Smooth muscle cell (in vitro differentiated cells): ENCODE measurements around the gene RAB29. TPM values are rescaled to one million over a fixed set of nuclear protein-coding genes. Genes with fewer than 3 reads are reported as not detected.

Source experiments
- DNase-seq: peaks from one replicate; lab custom pipeline; 2025; ENCODE audit not compliant: unreplicated experiment; lab: John Stamatoyannopoulos, UW
- H2AFZ ChIP-seq: fragments of 200-600 bp; sonication (generic); 2 replicates; pipeline ENCODE4 v1.6.0; 2016; ENCODE audit warnings: antibody characterized with exemption, low read depth, mild to moderate bottlenecking
- H3F3A ChIP-seq: fragments of 200-600 bp; sonication (generic); 2 replicates; pipeline ENCODE4 v1.6.0; 2017; ENCODE audit warnings: antibody characterized with exemption, low read depth
- H3K27ac ChIP-seq: fragments of 200-600 bp; sonication (generic); 2 replicates; pipeline ENCODE4 v1.5.1; 2016; ENCODE audit warnings: low read depth, mild to moderate bottlenecking
- H3K27me3 ChIP-seq: fragments of 200-600 bp; sonication (generic); 2 replicates; pipeline ENCODE4 v1.6.1; 2016; ENCODE audit warnings: low read depth, mild to moderate bottlenecking
- H3K36me3 ChIP-seq: fragments of 200-600 bp; sonication (generic); 2 replicates; pipeline ENCODE4 v1.5.1; 2016; ENCODE audit warnings: low read depth
- H3K4me1 ChIP-seq: fragments of 200-600 bp; sonication (generic); 2 replicates; pipeline ENCODE4 v1.5.1; 2016; ENCODE audit warnings: low read depth
- H3K4me2 ChIP-seq: fragments of 200-600 bp; sonication (generic); 2 replicates; pipeline ENCODE4 v1.6.0; 2016; ENCODE audit warnings: mild to moderate bottlenecking
- H3K4me3 ChIP-seq: fragments of 200-600 bp; sonication (generic); 2 replicates; pipeline ENCODE4 v1.5.1; 2016; ENCODE audit warnings: mild to moderate bottlenecking
- H3K79me2 ChIP-seq: fragments of 200-600 bp; sonication (generic); 2 replicates; pipeline ENCODE4 v1.6.0; 2016; ENCODE audit warnings: low read depth, mild to moderate bottlenecking
- H3K9ac ChIP-seq: fragments of 200-600 bp; sonication (generic); 2 replicates; pipeline ENCODE4 v1.6.0; 2016; ENCODE audit warnings: low read depth
- H3K9me3 ChIP-seq: fragments of 200-600 bp; sonication (generic); replicated peaks from 2 replicates; pipeline ENCODE4 v1.5.1; 2016; ENCODE audit warnings: low read depth
- H4K20me1 ChIP-seq: fragments of 200-600 bp; sonication (generic); 2 replicates; pipeline ENCODE4 v1.6.0; 2016; ENCODE audit warnings: low read depth
- WGBS: methylation state at CpG from one replicate; pipeline ENCODE4 v1.1.7; 2016; ENCODE audit warnings: low lambda C conversion rate; 5-methylcytosine and 5-hydroxymethylcytosine counted together
- polyA plus RNA-seq: library from polyadenylated mRNA; unstranded; fragments of >200 nt; fragmentation: Nextera tagmentation; extraction: Ambion mirVana; gene quantifications from 2 replicates; pipeline ENCODE4 v1.2.1, GENCODE V29; 2016
- total RNA-seq: library from RNA; depleted of rRNA; stranded (reverse); fragments of >200 nt; gene quantifications from 2 replicates; pipeline ENCODE4 v1.2.3, GENCODE V29; 2014
- TF ChIP-seq, protein P1 (sequence below): fragments of 200-600 bp; sonication (generic); IDR thresholded peaks from 2 replicates; pipeline ENCODE4 v1.5.1; 2017; ENCODE audit warnings: borderline replicate concordance, mild to moderate bottlenecking, antibody characterized with exemption; ENCODE audit not compliant: insufficient read depth, poor library complexity, severe bottlenecking

Gene RAB29
- total and polyA plus RNA-seq, 2 experiments from 2014 or later, result 4.1 TPM

DNA sequence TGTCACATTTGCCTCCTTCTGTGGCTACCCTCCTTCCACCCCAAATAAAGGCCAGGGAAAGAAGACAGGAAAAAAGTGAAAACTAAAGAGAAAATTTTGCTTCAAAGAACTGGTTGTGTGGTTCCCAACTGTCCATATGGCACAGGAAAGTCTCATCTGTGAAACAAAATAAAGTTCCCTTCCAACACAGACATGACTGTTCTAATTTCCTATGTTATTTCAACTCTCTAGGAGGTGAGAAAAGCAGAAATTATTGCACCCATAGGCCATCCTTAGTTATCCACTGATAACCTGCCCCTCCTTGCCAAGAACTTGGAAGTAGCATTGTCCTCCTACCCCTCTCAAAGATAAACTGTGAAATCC is 8.1 kb upstream of the RAB29 start:
- H3K9ac ChIP-seq, result no peak overlapping the region
- peaks cover 5% of the 10 kb centered on the region for H3K4me1 ChIP-seq
- no peaks in the 10 kb centered on the region for H3K9me3 ChIP-seq
- no peak overlapping the region for H3K27ac ChIP-seq
- no peak overlapping the region for H2AFZ ChIP-seq
- no peak overlapping the region for H3K4me3 ChIP-seq
- H4K20me1 ChIP-seq, result no peaks in the 10 kb centered on the region
- no peak overlapping the region for H3K4me2 ChIP-seq
- H3K79me2 ChIP-seq, result no peaks in the 10 kb centered on the region
- no peaks in the 10 kb centered on the region for H3K36me3 ChIP-seq
- TF ChIP-seq, protein P1, sequence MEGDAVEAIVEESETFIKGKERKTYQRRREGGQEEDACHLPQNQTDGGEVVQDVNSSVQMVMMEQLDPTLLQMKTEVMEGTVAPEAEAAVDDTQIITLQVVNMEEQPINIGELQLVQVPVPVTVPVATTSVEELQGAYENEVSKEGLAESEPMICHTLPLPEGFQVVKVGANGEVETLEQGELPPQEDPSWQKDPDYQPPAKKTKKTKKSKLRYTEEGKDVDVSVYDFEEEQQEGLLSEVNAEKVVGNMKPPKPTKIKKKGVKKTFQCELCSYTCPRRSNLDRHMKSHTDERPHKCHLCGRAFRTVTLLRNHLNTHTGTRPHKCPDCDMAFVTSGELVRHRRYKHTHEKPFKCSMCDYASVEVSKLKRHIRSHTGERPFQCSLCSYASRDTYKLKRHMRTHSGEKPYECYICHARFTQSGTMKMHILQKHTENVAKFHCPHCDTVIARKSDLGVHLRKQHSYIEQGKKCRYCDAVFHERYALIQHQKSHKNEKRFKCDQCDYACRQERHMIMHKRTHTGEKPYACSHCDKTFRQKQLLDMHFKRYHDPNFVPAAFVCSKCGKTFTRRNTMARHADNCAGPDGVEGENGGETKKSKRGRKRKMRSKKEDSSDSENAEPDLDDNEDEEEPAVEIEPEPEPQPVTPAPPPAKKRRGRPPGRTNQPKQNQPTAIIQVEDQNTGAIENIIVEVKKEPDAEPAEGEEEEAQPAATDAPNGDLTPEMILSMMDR, result no peak
- DNase-seq, result no peak
- H3K27me3 ChIP-seq, result no peaks in the 10 kb centered on the region
- H3F3A ChIP-seq, result no peaks in the 10 kb centered on the region

DNA sequence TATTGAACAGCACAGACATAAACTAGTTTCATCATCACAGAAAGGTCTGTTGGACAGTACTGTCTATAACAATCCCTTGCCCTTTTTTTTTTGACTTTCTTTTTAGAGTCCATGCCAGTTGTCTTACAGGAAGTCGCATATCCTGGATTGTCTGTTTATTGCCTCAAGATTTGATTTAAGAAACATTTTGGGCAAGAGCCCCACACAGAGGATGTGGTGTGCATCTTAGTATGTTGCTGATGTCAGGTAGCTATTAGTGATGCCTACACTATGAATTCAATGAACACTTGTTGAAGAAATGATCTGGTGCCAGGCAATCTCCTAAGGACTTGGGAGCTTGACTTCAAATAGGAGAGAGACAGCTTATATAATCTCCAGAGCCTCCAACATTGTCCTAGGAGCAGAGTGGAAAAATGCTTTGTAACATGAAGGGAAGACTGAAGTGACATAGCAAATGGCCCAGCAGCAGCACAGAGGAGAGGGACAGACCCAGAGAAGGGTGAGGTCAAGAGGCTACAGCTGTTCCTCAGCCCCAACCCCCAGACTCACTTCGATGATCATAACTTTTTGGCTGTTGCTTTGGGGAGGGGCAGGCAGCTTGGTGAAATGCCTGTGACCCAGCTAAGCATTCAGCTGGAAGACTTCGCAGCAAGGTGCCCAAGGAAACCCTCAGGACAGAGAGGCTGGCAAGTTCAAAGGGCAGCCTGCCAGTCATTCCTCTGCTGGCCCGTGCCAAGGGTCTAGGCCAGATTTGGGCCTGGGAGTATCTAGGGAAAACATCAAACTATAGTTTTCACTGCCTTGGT is 7.5 kb upstream of the RAB29 start:
- no peak overlapping the region for H2AFZ ChIP-seq
- 89% methylated on average over 4 of the region's 4 CpGs for WGBS
- no peak overlapping the region for H3K27ac ChIP-seq
- TF ChIP-seq, protein P1, result no peak
- H3K4me1 ChIP-seq, result peaks cover 5% of the 10 kb centered on the region
- H3K27me3 ChIP-seq, result no peaks in the 10 kb centered on the region
- H3K79me2 ChIP-seq, result no peaks in the 10 kb centered on the region
- no peaks in the 10 kb centered on the region for H3K36me3 ChIP-seq
- no peaks in the 10 kb centered on the region for H3K9me3 ChIP-seq
- DNase-seq, result no peak
- no peaks in the 10 kb centered on the region for H4K20me1 ChIP-seq
- no peak overlapping the region for H3K4me2 ChIP-seq
- no peak overlapping the region for H3K9ac ChIP-seq
- no peaks in the 10 kb centered on the region for H3F3A ChIP-seq
- no peak overlapping the region for H3K4me3 ChIP-seq

DNA sequence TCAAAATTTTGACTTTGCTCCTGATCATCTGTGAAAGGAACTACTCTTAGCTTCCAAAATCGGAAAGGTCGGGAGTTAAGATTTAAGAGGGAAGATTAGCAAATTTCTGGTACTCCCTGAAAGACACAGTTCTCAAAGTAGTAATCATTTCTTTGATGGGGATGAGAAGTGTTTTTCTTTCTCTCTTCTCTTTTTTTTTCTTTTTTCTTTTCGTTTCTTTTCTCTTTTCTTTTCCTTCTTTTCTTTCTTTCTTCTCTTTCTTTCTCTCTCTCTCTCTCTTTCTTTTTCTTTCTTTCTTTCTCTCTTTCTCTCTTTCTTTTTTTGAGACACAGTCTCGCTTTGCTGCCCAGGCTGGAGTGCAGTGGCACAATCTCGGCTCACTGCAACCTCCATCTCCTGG is 5.1 kb upstream of the RAB29 start:
- no peak for DNase-seq
- Histone ChIP-seq H3K4me1 (peaks cover 3% of the 10 kb centered on the region), H3F3A (no peaks in the 10 kb centered on the region), H3K79me2 (no peaks in the 10 kb centered on the region), H3K9ac (no peak overlapping the region), H3K27me3 (no peaks in the 10 kb centered on the region), H2AFZ (no peak overlapping the region), H3K4me3 (no peak overlapping the region), H3K4me2 (no peak overlapping the region), H3K36me3 (no peaks in the 10 kb centered on the region), H3K9me3 (no peaks in the 10 kb centered on the region), H3K27ac (no peak overlapping the region), H4K20me1 (no peaks in the 10 kb centered on the region)
- WGBS, result 86% methylated on average over 5 of the region's 5 CpGs
- TF ChIP-seq, protein P1, result no peak

DNA sequence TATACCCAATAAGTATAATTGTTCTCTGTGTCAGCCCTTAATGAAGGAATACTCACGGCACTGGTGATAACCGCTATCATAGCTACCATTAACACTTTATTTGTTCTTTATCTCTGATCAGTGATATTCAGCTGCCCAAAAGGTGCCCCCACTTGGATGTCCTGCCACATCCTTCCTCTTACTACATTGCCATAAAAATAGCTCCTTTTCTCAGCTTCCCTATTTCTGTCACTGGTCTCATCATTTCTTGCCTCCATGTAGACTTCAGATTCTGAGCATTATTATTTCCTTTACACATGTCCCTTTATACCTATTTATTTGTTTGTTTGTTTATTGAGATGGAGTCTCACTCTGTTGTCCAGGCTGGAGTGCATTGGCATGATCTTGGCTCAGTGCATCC is 2.7 kb upstream of the RAB29 start:
- no peak overlapping the region for H3K27ac ChIP-seq
- H3K79me2 ChIP-seq, result no peaks in the 10 kb centered on the region
- H3K9ac ChIP-seq, result no peak overlapping the region
- peaks cover 20% of the 10 kb centered on the region for H3K27me3 ChIP-seq
- no peak overlapping the region for H3K4me2 ChIP-seq
- WGBS, result 100% methylated on average over 2 of the region's 2 CpGs
- no peaks in the 10 kb centered on the region for H3F3A ChIP-seq
- H3K9me3 ChIP-seq, result no peaks in the 10 kb centered on the region
- H3K36me3 ChIP-seq, result no peaks in the 10 kb centered on the region
- H4K20me1 ChIP-seq, result no peaks in the 10 kb centered on the region
- no peak overlapping the region for H3K4me3 ChIP-seq
- no peak overlapping the region for H2AFZ ChIP-seq
- TF ChIP-seq, protein P1, result no peak
- peaks cover 9% of the 10 kb centered on the region for H3K4me1 ChIP-seq
- DNase-seq, result no peak
